ENCODE results near the gene IKZF2. TPM values are rescaled to one million over a fixed set of nuclear protein-coding genes. Genes with fewer than 3 reads are reported as not detected.

The IKZF2 gene
- total RNA-seq, 1 donor from 2014 or later: 57.0 TPM

DNA sequence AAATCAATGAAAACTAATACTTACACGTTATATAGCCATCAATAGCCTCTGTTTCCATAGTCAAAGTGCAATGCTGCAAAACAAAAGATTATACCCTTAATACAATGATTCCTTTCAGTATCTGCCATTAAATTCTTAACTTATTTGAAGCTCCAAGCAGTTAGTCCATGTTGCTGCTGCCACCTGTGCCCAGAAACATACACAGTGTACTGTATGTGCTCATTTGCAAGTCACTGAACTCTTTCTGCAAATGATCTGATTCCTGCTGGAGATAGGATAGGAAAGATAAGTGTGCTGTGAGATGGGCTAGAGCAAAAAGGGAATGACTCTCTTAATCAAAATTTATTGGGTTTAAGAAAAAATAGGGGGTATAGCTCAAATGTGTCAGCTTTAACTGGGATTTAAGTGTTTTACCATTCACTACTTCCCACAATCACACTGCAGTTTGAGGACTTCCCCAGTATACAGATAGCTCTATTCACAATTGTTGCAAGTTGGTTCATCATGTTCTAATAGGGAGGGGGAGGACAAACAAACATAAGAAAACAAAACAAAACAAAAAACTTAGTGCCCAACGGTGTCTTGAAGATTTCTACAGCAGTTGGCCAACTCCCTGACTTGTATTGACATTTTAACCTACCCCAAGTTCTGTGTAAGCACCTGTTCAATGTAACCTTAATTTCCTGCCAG is 2.7 kb downstream of the IKZF2 start:
- DNase-seq (ENCODE audit: extremely low spot score, unreplicated experiment): no peak
- Mint-ChIP-seq H3K27me3 (no peaks in the 10 kb centered on the region), H3K36me3 (peaks cover 3% of the 10 kb centered on the region), H3K4me3 (peak overlapping the region; percentile 97), H3K4me1 (ENCODE audit: unreplicated experiment) (peaks cover 9% of the 10 kb centered on the region), H3K9me3 (no peaks in the 10 kb centered on the region), H3K27ac (peak overlapping the region; percentile 96)
- TF ChIP-seq CTCF (conservative IDR thresholded peaks at IDR 0.05): no peak

- no peaks in the 10 kb centered on the region for H3K9me3 Mint-ChIP-seq
- peak overlapping the region; percentile 97 for H3K4me3 Mint-ChIP-seq
- H3K27me3 Mint-ChIP-seq: no peaks in the 10 kb centered on the region
- H3K36me3 Mint-ChIP-seq: peaks cover 3% of the 10 kb centered on the region
- peaks cover 6% of the 10 kb centered on the region for H3K4me1 Mint-ChIP-seq (ENCODE audit: unreplicated experiment)
- no peak for TF ChIP-seq CTCF (conservative IDR thresholded peaks at IDR 0.05)
- peak overlapping the region; percentile 58 for H3K27ac Mint-ChIP-seq
- no peak for DNase-seq (ENCODE audit: extremely low spot score, unreplicated experiment)
These were observed 3.9 kb downstream of the IKZF2 start for GRCh38 chr2:213147538-213147937.

DNA sequence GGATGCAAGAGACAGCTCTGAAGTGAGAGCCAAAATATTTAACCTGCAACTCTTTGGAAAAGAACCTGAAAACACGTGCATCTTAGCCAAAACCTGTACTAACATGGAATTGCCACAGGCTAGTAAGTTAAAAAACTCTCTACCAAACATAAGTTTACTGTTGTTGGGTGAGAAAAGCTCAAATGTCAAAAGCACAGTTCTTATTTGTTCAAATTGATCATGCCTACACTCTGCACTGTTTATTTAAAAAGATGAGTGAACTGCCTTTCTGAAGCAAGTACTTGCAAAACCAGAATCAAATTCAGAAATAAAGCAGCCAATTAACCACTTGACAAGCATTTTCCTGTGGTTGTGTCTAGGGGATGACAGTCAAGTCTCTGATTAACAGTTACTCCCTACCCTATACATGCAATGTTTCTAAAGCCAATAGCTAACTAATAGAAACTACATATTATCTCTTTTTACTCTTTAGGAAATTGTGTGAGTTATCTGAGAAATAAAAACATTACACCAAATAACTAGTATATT is 5.6 kb downstream of the IKZF2 start:
- Mint-ChIP-seq H3K9me3 (no peaks in the 10 kb centered on the region), H3K4me1 (ENCODE audit: unreplicated experiment) (peaks cover 6% of the 10 kb centered on the region), H3K4me3 (peak overlapping the region; percentile 83), H3K27ac (peak overlapping the region; percentile 46), H3K36me3 (peaks cover 8% of the 10 kb centered on the region), H3K27me3 (no peaks in the 10 kb centered on the region)
- TF ChIP-seq CTCF (conservative IDR thresholded peaks at IDR 0.05): no peak
- DNase-seq (ENCODE audit: extremely low spot score, unreplicated experiment): no peak

GRCh38 chr2:213137064-213137463 is 14.3 kb downstream of the IKZF2 start:
- DNase-seq (ENCODE audit: extremely low spot score, unreplicated experiment): no peak
- H3K36me3 Mint-ChIP-seq: peaks cover 24% of the 10 kb centered on the region
- no peaks in the 10 kb centered on the region for H3K4me1 Mint-ChIP-seq (ENCODE audit: unreplicated experiment)
- H3K9me3 Mint-ChIP-seq: no peaks in the 10 kb centered on the region
- no peak overlapping the region for H3K27ac Mint-ChIP-seq
- H3K27me3 Mint-ChIP-seq: no peaks in the 10 kb centered on the region
- no peak for TF ChIP-seq CTCF (conservative IDR thresholded peaks at IDR 0.05)
- no peak overlapping the region for H3K4me3 Mint-ChIP-seq

DNA sequence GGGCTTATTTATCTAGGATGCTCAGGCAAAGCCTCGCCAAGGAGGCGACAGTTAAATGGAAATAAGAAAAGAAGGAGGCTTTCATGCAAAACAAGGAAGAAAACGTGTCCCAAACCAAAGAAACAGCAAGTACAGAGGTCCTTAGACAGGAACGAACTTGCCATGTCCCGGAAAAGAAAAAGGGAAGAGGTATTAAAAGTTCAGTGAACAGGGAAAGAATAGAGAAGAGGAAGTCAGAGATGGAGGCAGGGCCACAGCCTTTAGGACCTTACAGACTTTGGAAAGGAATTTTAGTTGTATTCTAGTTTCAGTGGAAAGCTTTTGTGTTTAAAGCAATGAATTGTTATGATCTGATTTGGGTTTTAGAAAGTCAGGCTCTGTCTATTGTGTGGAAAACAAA is 22.1 kb downstream of the IKZF2 start:
- H3K27ac Mint-ChIP-seq: peak overlapping the region; percentile 10
- H3K27me3 Mint-ChIP-seq: no peaks in the 10 kb centered on the region

More for the DNA sequence above, 22.1 kb downstream of the IKZF2 start:
- Mint-ChIP-seq H3K9me3 (no peaks in the 10 kb centered on the region), H3K36me3 (peaks cover 8% of the 10 kb centered on the region), H3K4me3 (no peak overlapping the region), H3K4me1 (ENCODE audit: unreplicated experiment) (no peaks in the 10 kb centered on the region)
- no peak for DNase-seq (ENCODE audit: extremely low spot score, unreplicated experiment)
- TF ChIP-seq CTCF (conservative IDR thresholded peaks at IDR 0.05): no peak
